SK-N-MC (cell line): ENCODE measurements around the gene GPR108.
"Not testable (repeated sequence)": the region's sequence is repeated elsewhere in the genome, so short reads cannot be mapped to it uniquely, and the experiment has no call there.

Experiments used
- DNase-seq: peaks from one replicate; pipeline ENCODE4 v3.0.0-alpha.2; 2011; ENCODE audit warnings: low read depth, low spot score
- H3K27ac ChIP-seq: fragments of 200-600 bp; sonication (generic); 2 replicates; pipeline ENCODE4 v1.5.1; 2016; ENCODE audit warnings: mixed run types
- H3K36me3 ChIP-seq: fragments of 200-600 bp; sonication (generic); 2 replicates; pipeline ENCODE4 v1.6.1; 2017; ENCODE audit warnings: antibody characterized with exemption, low read length, mixed read lengths; ENCODE audit not compliant: insufficient read depth
- H3K4me3 ChIP-seq: fragments of 200-600 bp; sonication (generic); 2 replicates; pipeline ENCODE4 v1.5.1; 2016
- H3K9ac ChIP-seq: fragments of 200-600 bp; sonication (generic); 2 replicates; pipeline ENCODE4 v1.8.0; 2017; ENCODE audit warnings: mixed run types, mixed read lengths; ENCODE audit not compliant: insufficient read length
- H3K9me3 ChIP-seq: fragments of 200-600 bp; sonication (generic); 2 replicates; pipeline ENCODE4 v1.6.1; 2017; ENCODE audit warnings: low read depth, mild to moderate bottlenecking, antibody characterized with exemption, low read length, moderate library complexity, mixed read lengths
- EZH2 ChIP-seq: fragments of 200-600 bp; sonication (generic); IDR thresholded peaks from one replicate; pipeline ENCODE4 v1.6.1; 2017; ENCODE audit warnings: antibody characterized with exemption
- FOXP2 ChIP-seq: optimal IDR thresholded peaks from 2 replicates; pipeline ENCODE3; 2011; ENCODE audit warnings: mild to moderate bottlenecking, moderate library complexity; ENCODE audit not compliant: insufficient read depth; ENCODE audit errors: extremely low read length, control extremely low read depth
- POLR2AphosphoS5 ChIP-seq: IDR thresholded peaks from 2 replicates; pipeline ENCODE4 v1.6.1; 2012; ENCODE audit warnings: mild to moderate bottlenecking, low read depth, low read length, borderline replicate concordance

The GPR108 gene

GRCh38 chr19:6712692-6713670, 24.4 kb downstream of the GPR108 start:
- Histone ChIP-seq H3K36me3 (no peaks in the 10 kb centered on the region), H3K9me3 (no peaks in the 10 kb centered on the region), H3K9ac (no peak overlapping the region), H3K27ac (no peak overlapping the region), H3K4me3 (no peak overlapping the region)
- DNase-seq, result no peak
- TF ChIP-seq POLR2AphosphoS5 (no peak), EZH2 (no peak), FOXP2 (no peak)

GRCh38 chr19:6712231-6712630, 25.1 kb downstream of the GPR108 start:
- no peak for TF ChIP-seq FOXP2
- TF ChIP-seq POLR2AphosphoS5, result no peak
- TF ChIP-seq EZH2, result no peak
- Histone ChIP-seq H3K9ac (no peak overlapping the region), H3K9me3 (no peaks in the 10 kb centered on the region), H3K27ac (no peak overlapping the region), H3K4me3 (no peak overlapping the region), H3K36me3 (no peaks in the 10 kb centered on the region)
- no peak for DNase-seq

DNA sequence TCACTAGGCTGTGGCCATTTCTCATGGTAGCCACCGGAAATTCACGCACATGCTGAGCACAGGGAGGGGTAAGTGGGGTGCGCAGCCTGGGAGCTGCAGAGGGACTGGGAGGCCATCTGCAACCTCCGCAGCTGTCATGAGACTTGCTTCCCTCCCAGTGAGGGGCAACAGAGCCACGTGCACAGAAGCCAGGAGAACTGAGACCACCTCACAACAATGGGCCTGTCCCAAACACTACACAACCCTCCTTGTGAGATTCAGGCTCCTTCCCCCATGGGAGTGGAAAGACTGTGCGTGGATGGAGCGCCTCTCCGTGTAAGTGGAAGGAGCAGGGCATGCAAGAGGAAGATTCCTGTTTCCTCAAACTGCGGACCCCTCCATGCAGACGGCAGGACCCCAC, 25.8 kb downstream of the GPR108 start:
- no peaks in the 10 kb centered on the region for H3K36me3 ChIP-seq
- no peak for TF ChIP-seq EZH2
- no peak for TF ChIP-seq FOXP2
- no peak for TF ChIP-seq POLR2AphosphoS5
- H3K9ac ChIP-seq, result no peak overlapping the region

DNA sequence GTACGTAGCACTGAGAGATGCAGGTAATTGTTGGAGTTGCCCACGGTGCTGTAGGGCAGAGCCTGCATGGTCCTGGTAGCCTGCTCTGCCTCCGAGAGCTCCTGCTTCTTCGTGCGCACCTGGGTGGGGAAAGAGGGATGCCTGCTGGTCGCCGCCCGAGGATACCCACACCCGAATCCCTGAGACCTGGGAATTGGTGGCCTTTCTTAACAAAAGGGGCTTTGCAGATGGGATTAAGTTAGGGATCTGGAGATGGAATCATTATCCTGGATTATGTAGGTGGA, 26.4 kb downstream of the GPR108 start:
- Histone ChIP-seq H3K9ac (no peak overlapping the region), H3K27ac (no peak overlapping the region), H3K9me3 (no peaks in the 10 kb centered on the region), H3K36me3 (no peaks in the 10 kb centered on the region), H3K4me3 (no peak overlapping the region)
- TF ChIP-seq FOXP2 (no peak), EZH2 (no peak), POLR2AphosphoS5 (no peak)
- no peak for DNase-seq

More for the DNA sequence above, 25.8 kb downstream of the GPR108 start:
- Histone ChIP-seq H3K4me3 (no peak overlapping the region), H3K27ac (no peak overlapping the region), H3K9me3 (no peaks in the 10 kb centered on the region)
- no peak for DNase-seq

GRCh38 chr19:6710273-6711077, 26.9 kb downstream of the GPR108 start:
- Histone ChIP-seq H3K9me3 (no peaks in the 10 kb centered on the region), H3K27ac (no peak overlapping the region), H3K9ac (no peak overlapping the region), H3K36me3 (no peaks in the 10 kb centered on the region), H3K4me3 (no peak overlapping the region)
- no peak for DNase-seq
- no peak for TF ChIP-seq POLR2AphosphoS5
- no peak for TF ChIP-seq EZH2
- no peak for TF ChIP-seq FOXP2

DNA sequence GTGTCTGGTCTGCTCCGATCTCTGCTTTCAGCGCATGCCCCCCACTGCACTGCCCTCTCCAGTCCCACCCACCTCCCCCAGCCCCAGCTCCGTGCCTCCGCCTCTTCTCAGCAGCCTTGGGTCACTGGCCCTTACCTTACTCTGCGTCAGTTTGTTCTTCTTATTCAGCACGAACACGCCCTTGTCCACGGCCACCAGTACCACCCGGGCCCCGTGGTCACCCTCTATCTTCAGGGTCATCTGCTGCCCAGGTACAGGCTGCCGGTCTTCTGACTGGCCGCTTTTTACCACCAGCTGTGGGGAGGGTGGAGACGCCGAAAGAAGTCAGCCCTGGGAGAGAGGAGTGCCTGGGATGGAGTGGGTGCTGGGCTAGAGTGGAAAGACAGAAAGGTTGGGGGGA, 27.8 kb downstream of the GPR108 start:
- DNase-seq, result no peak
- Histone ChIP-seq H3K27ac (no peak overlapping the region), H3K9ac (no peak overlapping the region), H3K36me3 (no peaks in the 10 kb centered on the region), H3K9me3 (no peaks in the 10 kb centered on the region), H3K4me3 (no peak overlapping the region)
- TF ChIP-seq POLR2AphosphoS5 (no peak), EZH2 (no peak), FOXP2 (no peak)

GRCh38 chr19:6708913-6709312, 28.5 kb downstream of the GPR108 start:
- H3K4me3 ChIP-seq, H3K9me3 ChIP-seq, H3K9ac ChIP-seq, DNase-seq, H3K27ac ChIP-seq, H3K36me3 ChIP-seq: not testable (repeated sequence)

DNA sequence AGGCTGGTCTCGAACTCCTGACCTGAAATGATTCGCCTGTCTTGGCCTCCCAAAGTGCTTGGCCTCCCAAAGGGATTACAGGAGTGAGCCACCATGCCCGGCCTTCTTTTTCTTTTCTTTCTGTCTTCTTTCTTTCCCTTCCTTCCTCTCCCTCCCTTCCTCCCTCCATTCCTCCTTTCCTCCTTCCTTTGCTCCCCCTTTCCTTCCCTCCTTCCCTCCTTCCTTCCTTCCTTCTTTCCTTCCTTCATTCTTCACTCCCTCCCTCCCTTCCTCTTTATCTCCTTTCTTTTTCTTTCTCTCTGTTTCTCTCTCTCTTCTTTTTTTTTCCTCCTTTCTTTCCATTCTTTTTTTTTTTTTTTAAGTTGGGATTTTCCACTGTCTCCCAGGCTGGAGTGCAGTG, 29.0 kb downstream of the GPR108 start:
- TF ChIP-seq POLR2AphosphoS5, result no peak
- no peak for TF ChIP-seq FOXP2
- TF ChIP-seq EZH2, result no peak
- no peak overlapping the region for H3K27ac ChIP-seq
- H3K9me3 ChIP-seq, result no peaks in the 10 kb centered on the region
- no peak overlapping the region for H3K9ac ChIP-seq
- no peak for DNase-seq
- no peak overlapping the region for H3K4me3 ChIP-seq
- H3K36me3 ChIP-seq, result no peaks in the 10 kb centered on the region
